Measurements from ENCODE around the gene BSN. TPM values are rescaled to one million over a fixed set of nuclear protein-coding genes. Genes with fewer than 3 reads are reported as not detected.

BSN gene
- total RNA-seq, 1 experiment from 2014 or later = 0.92 TPM

GRCh38 chr3:49650637-49651036, 96.4 kb downstream of the BSN start:
- Mint-ChIP-seq H3K27me3 (ENCODE audit: unreplicated experiment) (peaks cover 15% of the 10 kb centered on the region), H3K4me3 (ENCODE audit: low read depth, unreplicated experiment) (no peak overlapping the region), H3K4me1 (ENCODE audit: low read depth, unreplicated experiment) (peaks cover 9% of the 10 kb centered on the region), H3K27ac (ENCODE audit: unreplicated experiment) (no peak overlapping the region), H3K9me3 (ENCODE audit: low read depth, unreplicated experiment) (no peaks in the 10 kb centered on the region), H3K36me3 (ENCODE audit: insufficient read depth, unreplicated experiment) (no peaks in the 10 kb centered on the region)
- no peak for DNase-seq
- CTCF ChIA-PET = no interaction called here
- no peak for TF ChIP-seq CTCF (IDR thresholded peaks at IDR 0.05; ENCODE audit: unreplicated experiment)
- intact Hi-C loops (cut with micrococcal nuclease; ENCODE audit: unreplicated experiment) = no loop called here
- BruUV-seq (replicated peaks) = no TSS peak

- no peaks in the 10 kb centered on the region for H3K9me3 Mint-ChIP-seq (ENCODE audit: low read depth, unreplicated experiment)
- H3K36me3 Mint-ChIP-seq (ENCODE audit: insufficient read depth, unreplicated experiment) = no peaks in the 10 kb centered on the region
- no peak for TF ChIP-seq CTCF (IDR thresholded peaks at IDR 0.05; ENCODE audit: unreplicated experiment)
- BruUV-seq (replicated peaks) = no TSS peak
- H3K4me1 Mint-ChIP-seq (ENCODE audit: low read depth, unreplicated experiment) = peaks cover 5% of the 10 kb centered on the region
- DNase-seq = no peak
- H3K4me3 Mint-ChIP-seq (ENCODE audit: low read depth, unreplicated experiment) = no peak overlapping the region
- intact Hi-C loops (cut with micrococcal nuclease; ENCODE audit: unreplicated experiment) = no loop called here
- H3K27me3 Mint-ChIP-seq (ENCODE audit: unreplicated experiment) = peaks cover under 1% of the 10 kb centered on the region
- CTCF ChIA-PET = no interaction called here
- no peak overlapping the region for H3K27ac Mint-ChIP-seq (ENCODE audit: unreplicated experiment)
Measured at GRCh38 chr3:49652218-49652902, 98.1 kb downstream of the BSN start.

GRCh38 chr3:49652903-49653415, 98.7 kb downstream of the BSN start:
- no peak overlapping the region for H3K27ac Mint-ChIP-seq (ENCODE audit: unreplicated experiment)
- DNase-seq = no peak
- intact Hi-C loops (cut with micrococcal nuclease; ENCODE audit: unreplicated experiment) = no loop called here
- H3K4me3 Mint-ChIP-seq (ENCODE audit: low read depth, unreplicated experiment) = no peak overlapping the region
- H3K27me3 Mint-ChIP-seq (ENCODE audit: unreplicated experiment) = peaks cover 7% of the 10 kb centered on the region
- no peaks in the 10 kb centered on the region for H3K36me3 Mint-ChIP-seq (ENCODE audit: insufficient read depth, unreplicated experiment)
- no peak for TF ChIP-seq CTCF (IDR thresholded peaks at IDR 0.05; ENCODE audit: unreplicated experiment)
- no peaks in the 10 kb centered on the region for H3K4me1 Mint-ChIP-seq (ENCODE audit: low read depth, unreplicated experiment)
- CTCF ChIA-PET = no interaction called here
- H3K9me3 Mint-ChIP-seq (ENCODE audit: low read depth, unreplicated experiment) = no peaks in the 10 kb centered on the region
- no TSS peak for BruUV-seq (replicated peaks)

GRCh38 chr3:49653621-49654020, 99.3 kb downstream of the BSN start:
- no TSS peak for BruUV-seq (replicated peaks)
- H3K27ac Mint-ChIP-seq (ENCODE audit: unreplicated experiment) = no peak overlapping the region
- H3K9me3 Mint-ChIP-seq (ENCODE audit: low read depth, unreplicated experiment) = no peaks in the 10 kb centered on the region
- no peak for TF ChIP-seq CTCF (IDR thresholded peaks at IDR 0.05; ENCODE audit: unreplicated experiment)
- intact Hi-C loops (cut with micrococcal nuclease; ENCODE audit: unreplicated experiment) = no loop called here
- DNase-seq = no peak
- H3K36me3 Mint-ChIP-seq (ENCODE audit: insufficient read depth, unreplicated experiment) = no peaks in the 10 kb centered on the region
- CTCF ChIA-PET = no interaction called here
- no peak overlapping the region for H3K4me3 Mint-ChIP-seq (ENCODE audit: low read depth, unreplicated experiment)
- peaks cover 13% of the 10 kb centered on the region for H3K27me3 Mint-ChIP-seq (ENCODE audit: unreplicated experiment)
- H3K4me1 Mint-ChIP-seq (ENCODE audit: low read depth, unreplicated experiment) = no peaks in the 10 kb centered on the region
